GM18909 (cell line): ENCODE data around the gene TSPAN16.

Source experiments
- ATAC-seq: cut with Tn5 transposase; IDR thresholded peaks from one replicate; pipeline ENCODE4 v1.9.1; 2021; ENCODE audit warnings: mild to moderate bottlenecking; ENCODE audit not compliant: unreplicated experiment, poor library complexity

The TSPAN16 gene

GRCh38 chr19:11295665-11296245, at the start of gene TSPAN16:
TSPAN16 (plus strand) TSS chr19:11296160; CDS start chr19:11296298, 138 bp downstream.
- ATAC-seq, result no peak

DNA sequence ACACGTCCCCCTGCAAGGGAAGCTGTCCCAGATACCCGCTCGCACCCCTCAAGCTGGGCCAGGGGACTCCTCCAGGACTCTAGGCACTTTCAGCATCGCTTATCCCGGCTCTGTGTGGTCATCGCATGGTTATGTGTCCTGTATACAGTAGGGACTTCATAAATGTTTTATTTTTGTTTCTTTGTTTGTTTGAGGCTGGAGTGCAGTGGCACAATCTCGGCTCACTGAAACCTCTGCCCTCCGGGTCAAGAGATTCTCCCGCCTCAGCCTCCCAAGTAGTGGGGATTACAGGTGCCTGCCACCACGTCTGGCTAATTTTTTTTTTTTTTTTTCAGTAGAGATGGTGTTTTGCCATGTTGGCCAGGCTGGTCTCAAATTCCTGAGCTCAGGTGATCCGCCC, 49.0 kb upstream of the TSPAN16 start:
- no peak for ATAC-seq

GRCh38 chr19:11247391-11247790, 48.6 kb upstream of the TSPAN16 start:
- no peak for ATAC-seq

- ATAC-seq, result no peak
Observed at GRCh38 chr19:11247934-11248333, 48.0 kb upstream of the TSPAN16 start.

DNA sequence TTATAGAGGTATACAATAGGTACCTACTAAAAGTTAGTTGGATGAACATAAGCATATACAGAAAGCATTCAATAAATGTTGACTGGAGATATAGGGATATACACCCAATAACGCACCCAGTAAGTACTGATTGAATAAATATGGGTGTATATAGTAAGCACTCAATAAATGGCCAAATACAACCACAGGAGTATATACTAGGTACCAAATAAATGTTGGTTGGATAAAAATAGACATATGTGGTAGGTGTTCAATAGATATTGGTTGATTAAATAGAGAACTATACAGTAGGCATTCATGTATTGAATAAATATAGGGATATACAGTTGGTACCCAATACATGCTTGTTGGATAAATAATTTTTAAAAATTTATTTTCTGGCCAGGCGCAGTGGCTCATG, 47.1 kb upstream of the TSPAN16 start:
- no peak for ATAC-seq

DNA sequence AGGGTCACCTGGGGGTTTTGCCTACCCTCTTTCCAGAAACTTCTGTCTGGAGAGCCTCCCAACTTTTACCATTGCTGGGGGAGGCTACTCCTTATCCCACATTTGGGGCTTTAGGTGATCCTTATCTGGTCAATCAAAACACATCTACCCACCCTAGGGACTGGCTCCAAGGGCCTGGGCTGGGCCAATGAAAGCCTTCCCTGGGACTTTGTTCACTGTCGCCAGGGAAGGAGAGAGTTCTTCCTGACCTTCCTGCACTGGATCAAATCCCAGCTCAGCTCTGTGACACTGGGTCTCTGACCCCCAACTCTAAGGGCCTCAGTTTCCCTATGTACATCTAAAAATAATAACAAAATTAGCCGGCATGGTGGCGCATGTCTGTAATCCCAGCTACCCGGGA, 44.7 kb upstream of the TSPAN16 start:
- ATAC-seq, result no peak

DNA sequence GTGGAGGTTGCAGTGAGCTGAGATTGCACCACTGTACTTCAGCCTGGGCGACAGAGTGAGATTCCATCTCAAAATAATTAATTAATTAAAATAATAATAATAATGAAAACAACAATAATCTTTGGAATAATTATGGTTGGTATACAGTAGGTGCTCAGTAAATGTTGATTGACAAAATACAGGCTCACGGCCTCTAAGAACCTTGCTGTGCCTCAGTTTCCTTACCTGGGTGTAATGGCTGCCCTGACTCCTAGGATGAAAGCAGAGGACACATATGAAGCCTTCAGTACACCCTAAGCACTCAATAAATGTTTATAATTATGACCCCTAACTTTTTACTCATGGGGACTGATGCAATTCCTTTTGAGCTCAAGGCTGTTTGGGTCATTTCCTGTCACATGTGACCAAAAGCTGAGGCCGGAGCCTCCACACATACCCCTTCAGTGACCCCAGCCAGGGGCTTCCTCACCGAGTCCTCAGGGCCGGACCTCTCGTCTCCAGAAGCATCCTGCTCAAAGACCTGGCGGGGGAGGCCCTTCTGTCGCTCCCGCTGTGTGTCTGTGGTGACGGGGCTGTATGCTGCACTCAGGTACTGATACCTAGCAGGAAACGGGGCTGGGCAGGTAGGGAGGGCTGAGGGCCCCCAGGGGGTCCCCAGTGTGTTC, 44.2 kb upstream of the TSPAN16 start:
- ATAC-seq, result no peak

DNA sequence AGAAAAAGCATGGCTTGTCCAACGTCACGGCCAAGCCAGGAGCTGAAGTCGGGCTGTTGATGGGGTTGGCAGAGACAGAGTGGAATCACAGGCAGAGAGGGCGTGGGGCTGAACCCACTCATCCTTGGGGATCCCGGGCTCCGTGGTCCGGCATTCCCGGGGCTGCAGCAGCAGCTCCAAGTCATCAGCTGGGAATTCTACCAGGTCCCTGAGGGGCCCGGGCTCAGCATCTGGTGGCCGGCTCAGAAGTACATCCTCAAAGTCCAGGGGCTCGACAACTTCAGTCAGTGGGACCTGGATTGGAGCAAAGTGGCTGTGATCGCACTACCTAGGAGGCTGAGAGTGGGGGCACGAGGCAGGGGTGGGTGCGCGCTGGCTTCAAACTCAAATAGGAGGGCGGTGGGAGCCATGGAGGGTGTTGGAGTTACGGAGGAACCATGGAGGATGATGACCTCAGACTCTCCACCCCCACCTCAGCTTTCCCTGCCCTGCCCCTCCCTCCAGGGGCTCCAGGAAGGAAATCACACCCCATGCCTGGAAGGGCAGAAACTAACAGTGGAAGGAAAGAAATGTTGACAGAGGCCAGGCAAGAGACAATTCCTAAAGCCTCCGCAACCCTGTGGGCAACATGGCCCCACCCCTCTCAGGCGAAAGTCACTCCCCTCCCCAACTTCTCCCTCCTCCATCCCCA, 43.1 kb upstream of the TSPAN16 start:
- ATAC-seq, result no peak

DNA sequence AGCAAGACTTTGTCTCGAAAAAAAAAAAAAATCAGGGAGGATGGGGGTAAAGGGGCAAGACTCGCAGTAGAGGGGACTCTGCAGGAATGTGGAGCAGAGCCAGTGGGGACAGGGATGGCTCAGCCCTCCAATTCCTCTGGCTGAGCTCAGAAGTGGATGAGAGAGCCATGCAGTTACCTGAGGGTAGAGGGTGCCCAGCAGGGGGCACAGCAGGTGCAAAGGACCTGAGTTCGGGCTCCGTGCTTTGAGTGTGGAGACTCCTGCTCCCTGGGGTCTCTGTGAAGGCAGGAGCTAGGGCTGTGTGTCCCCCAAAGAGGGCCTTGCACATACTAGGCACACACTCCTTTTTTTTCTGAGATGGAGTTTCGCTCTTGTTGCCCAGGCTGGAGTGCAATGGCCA, 41.3 kb upstream of the TSPAN16 start:
- ATAC-seq, result no peak

DNA sequence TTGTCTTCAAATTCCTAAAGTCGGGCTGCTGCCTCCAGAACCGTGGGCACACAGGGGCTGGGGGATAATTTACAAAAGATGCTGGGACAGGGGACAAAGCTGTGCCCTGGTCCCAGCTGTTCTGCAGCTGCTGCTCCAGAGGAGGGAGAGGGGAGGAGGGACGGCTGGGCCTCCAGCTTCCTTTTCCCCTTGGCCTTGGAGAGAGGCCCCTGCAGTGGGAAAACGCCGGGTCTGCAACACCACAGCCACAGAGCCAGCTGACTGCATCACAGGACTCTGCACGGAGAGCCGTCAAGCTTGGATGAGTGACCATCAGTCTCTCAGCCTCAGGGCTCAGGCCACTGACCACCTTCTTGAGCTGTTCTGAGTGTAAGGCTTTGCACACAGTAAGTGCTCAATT, 39.8 kb upstream of the TSPAN16 start:
- no peak for ATAC-seq

- ATAC-seq, result no peak
Observed at GRCh38 chr19:11257846-11258380, 38.0 kb upstream of the TSPAN16 start.

- ATAC-seq, result no peak
Observed at GRCh38 chr19:11260996-11261395, 35.0 kb upstream of the TSPAN16 start.

GRCh38 chr19:11261431-11261970, 34.5 kb upstream of the TSPAN16 start:
- ATAC-seq, result no peak

DNA sequence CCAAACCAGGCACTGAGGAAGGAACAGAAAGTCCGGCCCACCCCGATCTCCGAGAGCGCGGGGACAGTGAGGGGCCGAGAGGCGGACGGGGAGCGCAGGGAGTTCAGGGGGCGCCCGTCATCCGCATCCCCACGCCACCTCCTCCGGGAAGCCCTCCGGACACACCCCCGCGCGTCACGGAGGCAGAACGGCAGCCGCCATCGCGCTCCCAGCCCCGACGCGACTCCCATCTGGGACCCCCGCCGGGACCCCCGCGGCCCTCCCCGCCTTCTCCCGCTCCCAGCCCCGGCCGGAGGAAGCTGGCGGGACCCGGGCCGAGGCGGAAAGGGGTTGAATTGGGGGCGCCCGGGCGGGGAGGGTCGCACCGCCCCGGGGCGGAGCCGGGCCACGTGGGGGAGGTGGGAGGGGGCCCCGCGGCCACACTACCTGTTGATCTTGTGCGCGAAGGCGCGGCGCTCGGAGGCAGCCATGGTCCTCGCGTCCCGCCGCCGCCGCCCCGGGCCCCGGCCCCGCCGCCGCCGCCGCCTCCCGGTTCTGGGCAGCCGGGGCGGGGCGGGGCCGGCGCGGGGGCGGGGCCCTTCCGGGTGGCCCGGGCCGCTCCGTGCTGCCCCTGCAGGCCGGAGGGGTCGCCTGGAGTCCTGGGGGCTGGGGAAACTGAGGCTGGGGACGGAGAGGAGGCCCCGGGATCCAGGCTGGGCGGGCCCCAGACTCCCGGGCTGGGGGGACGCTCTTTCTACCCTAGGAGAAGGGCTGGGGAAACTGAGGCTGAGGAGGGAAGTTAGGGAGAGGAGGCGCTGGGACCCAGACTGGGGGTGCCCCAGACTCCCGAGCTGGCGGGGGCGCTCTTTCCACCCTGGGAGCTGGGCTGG, 33.8 kb upstream of the TSPAN16 start, which contains the start of gene DOCK6:
Gene DOCK6, minus strand, starts transcription at position 554 of the 869 bp plus-strand sequence. Its CDS starts 84 bp downstream, at position 470.
- ATAC-seq, result no peak

GRCh38 chr19:11263726-11264125, 32.2 kb upstream of the TSPAN16 start:
- no peak for ATAC-seq

- no peak for ATAC-seq
Observed at GRCh38 chr19:11264452-11265176, 31.3 kb upstream of the TSPAN16 start.

- no peak for ATAC-seq
Observed at GRCh38 chr19:11265177-11265784, 30.7 kb upstream of the TSPAN16 start.

- ATAC-seq, result no peak
Observed at GRCh38 chr19:11265785-11266236, 30.1 kb upstream of the TSPAN16 start.
